HG02970 (cell line): ENCODE data around the gene CHMP4B.
A peak's percentile ranks its signal among the peaks of the same experiment; 100 is the strongest.
"Not testable (repeated sequence)": the region's sequence is repeated elsewhere in the genome, so short reads cannot be mapped to it uniquely, and the experiment has no call there.

Source experiments
- ATAC-seq: cut with Tn5 transposase; IDR thresholded peaks from one replicate; pipeline ENCODE4 v1.9.1; 2021; ENCODE audit warnings: mild to moderate bottlenecking, moderate library complexity, moderate number of reproducible peaks; ENCODE audit not compliant: unreplicated experiment, low FRiP score

CHMP4B gene

DNA sequence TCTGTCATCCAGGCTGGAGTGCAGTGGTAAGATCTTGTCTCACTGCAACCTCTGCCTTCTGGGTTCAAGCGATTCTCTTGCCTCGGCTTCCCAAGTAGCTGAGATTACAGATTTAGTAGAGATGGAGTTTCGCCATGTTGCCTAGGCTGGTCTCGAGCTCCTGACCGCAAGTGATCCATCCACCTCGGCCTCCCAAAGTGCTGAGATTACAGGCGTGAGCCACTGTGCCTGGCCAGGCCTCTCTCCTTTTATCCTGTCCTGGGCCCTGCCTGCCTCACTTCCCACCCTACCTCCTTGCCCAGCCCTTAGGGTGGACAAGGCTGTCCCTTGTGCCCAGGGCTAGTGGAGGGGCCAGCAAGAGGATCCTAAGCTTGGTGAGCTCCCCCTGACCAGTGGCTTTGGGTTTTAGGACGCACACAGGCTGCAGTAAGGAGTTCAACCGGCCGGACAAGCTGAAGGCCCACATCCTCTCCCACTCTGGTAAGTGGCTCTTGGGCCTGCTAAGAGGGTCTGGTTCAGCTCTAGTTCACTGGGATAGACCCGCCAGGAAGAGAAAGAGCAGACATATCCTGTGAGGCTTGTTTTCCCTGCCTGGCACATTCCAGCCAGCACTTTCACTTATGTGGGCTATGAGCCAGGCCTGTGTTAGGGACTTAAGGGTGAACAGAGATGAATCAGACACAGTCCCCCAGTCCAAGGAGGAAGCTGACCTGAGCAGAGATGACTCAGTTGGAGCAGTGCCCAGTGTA is 21.9 kb upstream of the CHMP4B start:
- no peak for ATAC-seq

DNA sequence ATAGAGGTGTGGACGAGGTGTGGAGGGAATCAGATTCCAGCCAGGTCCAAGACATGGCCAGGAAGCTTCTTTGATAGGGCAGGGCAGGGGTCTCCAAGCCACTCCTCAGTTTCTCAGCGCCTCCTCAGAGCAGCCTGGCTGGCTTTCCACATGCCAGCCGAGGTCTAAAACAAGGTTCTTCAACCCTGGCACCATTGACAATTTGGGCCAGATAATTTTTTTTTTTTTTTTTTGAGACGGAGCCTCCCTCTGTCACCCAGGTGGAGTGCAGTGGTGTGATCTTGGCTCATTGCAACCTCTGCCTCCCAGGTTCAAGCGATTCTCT is 21.3 kb upstream of the CHMP4B start:
- no peak for ATAC-seq

DNA sequence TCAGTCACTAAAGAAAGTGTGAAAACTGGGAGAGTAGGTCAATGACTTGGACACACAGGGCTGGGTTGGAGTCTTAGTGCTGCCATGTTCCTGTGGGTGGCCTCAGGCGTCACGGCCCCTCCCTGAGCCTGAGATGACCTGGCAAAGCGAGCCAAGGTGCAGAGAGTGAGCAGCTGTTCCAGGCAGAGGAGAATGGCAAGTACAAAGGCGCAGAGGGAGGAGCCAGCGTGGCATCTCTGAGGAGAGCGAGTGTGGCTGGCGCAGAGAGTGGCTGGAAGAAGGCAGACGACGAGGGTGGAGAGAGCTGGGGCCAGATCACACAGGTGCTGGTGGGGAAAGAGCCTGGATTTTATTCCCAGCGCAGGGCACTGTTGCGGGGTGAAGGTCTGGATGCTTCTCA is 20.6 kb upstream of the CHMP4B start:
- no peak for ATAC-seq

DNA sequence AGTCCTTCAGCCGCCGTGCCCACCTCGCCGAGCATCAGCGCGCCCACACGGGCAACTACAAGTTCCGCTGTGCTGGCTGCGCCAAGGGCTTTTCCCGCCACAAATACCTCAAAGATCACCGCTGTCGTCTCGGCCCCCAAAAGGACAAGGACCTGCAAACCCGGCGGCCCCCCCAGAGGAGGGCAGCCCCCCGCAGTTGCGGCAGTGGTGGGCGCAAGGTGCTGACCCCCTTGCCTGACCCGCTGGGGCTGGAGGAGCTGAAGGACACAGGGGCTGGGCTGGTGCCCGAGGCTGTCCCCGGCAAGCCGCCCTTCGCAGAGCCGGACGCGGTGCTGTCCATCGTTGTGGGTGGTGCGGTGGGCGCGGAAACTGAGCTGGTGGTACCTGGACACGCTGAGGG is 20.1 kb upstream of the CHMP4B start:
- no peak for ATAC-seq

DNA sequence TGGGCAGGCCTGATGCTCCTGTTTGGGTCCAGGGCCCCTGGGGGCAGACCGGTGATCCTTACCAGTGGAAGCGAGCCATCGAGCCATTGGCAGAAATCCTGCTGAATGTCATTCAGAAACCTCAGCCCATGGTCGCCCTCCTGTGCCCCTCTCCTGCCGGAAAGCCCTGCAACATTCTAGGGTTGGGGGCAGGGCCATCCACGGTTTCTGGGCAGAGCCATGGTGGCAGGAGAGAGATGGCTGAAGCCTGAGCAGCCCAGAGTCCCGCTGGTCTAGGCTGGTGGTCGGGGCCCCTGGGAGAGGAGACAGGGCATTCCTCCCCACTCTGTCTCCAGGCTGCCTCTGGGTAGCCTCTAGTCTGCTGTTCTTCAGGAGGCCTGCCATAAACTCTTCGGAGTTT is 19.6 kb upstream of the CHMP4B start:
- no peak for ATAC-seq

DNA sequence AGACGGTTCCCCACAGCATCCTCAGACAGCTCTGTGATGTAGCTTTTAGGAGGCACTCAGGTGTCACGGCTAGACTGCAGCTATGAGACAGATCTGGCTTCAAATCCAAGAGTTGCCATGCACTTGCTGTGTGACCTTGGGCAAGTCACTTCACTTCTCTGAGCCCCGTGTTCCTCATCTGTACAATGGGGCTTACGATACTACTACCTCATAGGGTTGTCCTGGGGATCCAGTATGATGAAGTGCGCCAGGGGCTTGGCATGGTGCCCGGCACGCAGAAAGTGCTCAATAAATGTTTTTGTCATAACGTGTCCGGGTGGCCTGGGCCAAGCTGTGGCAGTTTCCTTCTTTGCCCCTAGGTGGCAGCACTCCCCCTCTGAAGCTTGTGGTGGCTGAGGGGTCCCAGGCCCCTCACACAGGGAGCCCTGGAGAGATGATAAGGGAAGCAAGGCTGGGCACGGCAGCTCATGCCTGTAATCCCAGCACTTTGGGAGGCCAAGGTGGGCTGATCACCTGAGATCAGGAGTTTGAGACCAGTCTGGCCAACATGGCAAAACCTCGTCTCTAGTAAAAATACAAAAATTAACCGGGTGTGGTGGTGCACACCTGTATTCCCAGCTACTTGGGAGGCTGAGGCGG is 19.1 kb upstream of the CHMP4B start:
- no peak for ATAC-seq

DNA sequence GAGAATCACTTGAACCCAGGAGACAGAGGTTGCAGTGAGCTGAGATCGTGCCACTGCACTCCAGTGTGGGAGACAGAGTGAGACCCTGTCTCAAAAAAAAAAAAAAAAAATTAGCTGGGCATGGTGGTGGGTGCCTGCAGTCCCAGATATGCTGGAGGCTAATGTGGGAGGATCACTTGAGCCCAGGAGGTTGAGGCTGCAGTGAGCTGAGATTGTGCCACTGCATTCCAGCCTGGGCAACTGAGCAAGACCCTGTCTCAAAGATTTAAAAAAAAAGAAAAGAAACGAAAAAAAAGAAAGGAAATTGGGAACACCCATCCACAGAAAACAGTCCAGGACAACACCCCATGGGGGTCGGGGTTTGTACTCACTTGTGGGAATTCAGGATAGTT is 18.6 kb upstream of the CHMP4B start:
- ATAC-seq, result not testable (repeated sequence)

- no peak for ATAC-seq
Observed at GRCh38 chr20:33793011-33793931, 17.9 kb upstream of the CHMP4B start.

- ATAC-seq, result no peak
Observed at GRCh38 chr20:33796263-33796906, 14.8 kb upstream of the CHMP4B start.

DNA sequence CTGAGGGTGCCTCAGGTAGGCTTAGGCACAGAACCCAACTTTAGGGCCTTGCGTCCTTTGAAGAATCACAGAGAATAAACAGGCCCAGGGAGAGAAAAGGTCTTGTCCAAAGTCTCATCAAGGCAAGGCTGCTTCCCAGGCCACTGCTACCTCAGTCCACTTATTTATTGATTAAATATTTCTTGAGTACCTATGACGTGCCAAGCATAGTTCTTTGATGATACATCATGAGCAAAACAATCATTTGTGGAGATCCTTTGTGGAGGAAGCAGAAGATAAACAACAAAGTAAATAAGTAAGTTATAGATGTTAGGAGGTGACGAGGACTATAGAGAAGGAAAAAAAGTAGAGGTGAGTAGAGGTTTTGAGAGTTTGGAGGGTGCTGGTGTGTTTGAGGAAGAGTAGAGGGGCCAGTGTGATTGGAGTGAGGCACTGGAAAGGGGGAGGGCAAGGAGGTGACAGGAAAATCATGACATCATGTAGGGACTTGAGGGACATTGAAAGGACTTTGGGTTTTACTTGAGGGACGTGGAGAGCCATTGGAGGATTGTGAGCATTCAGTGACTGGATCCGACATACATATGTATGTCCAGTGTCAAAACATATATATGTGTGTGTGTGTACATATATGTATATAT is 14.1 kb upstream of the CHMP4B start:
- no peak for ATAC-seq

- ATAC-seq, result no peak
Observed at GRCh38 chr20:33798444-33798843, 12.7 kb upstream of the CHMP4B start.

- ATAC-seq, result no peak
Observed at GRCh38 chr20:33803921-33804337, 7.2 kb upstream of the CHMP4B start.

DNA sequence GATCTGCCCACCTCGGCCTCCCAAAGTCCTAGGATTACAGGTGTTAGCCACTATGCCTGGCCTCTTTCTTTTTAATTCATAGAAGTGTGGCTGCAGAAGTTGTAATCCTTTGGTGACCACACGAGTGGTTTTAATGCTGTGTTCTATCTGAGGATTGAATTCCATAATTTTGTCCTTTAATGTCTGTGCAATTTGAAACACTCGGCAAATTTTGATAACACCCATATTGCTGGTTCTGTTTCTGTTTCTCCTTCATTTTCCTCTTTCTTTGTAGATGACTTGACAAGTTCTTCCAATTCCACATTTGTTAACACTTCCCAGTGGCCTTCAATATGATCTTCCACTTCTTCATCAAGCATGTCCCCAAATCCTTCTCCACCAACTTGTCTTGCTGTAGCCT is 2.8 kb upstream of the CHMP4B start:
- no peak for ATAC-seq

DNA sequence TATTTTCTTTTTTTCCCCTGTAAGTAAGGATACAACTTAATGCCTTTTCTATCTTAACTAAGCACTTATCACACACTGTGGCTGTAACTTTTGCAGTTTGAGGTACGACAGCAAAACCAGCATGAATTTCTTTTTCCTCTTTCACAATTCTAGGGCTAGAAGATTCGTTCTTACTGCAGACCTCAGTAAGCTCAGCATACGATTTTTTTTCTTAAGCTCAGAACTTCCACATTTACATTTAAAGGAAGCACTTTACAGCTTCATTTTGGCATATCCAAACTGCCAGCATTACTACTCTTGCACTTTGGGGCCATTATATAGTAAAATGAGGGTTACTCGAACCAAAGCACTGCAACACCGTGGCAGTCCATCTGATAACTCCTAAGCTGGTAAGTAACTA is 889 bp upstream of the CHMP4B start:
- ATAC-seq, result no peak

DNA sequence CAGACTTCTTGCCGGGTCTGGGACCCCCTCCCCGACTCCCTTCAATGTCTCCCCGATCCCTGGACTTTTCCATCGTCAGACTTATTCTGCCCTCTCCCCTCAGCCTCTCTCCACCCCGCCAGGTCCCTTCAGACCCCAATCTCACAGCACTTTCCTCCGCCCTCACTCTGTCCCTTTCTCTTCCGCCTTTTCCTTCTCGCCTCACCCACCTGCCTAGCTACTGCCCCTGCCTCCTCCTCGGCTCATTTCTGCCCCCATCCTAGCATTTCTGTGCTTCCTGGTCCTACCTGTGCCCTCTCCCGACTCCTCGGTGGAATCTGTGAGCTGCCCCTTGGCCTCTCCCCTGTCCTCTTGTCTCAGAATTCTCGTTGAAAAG is 616 bp downstream of the CHMP4B start:
- peak; percentile 4 for ATAC-seq

DNA sequence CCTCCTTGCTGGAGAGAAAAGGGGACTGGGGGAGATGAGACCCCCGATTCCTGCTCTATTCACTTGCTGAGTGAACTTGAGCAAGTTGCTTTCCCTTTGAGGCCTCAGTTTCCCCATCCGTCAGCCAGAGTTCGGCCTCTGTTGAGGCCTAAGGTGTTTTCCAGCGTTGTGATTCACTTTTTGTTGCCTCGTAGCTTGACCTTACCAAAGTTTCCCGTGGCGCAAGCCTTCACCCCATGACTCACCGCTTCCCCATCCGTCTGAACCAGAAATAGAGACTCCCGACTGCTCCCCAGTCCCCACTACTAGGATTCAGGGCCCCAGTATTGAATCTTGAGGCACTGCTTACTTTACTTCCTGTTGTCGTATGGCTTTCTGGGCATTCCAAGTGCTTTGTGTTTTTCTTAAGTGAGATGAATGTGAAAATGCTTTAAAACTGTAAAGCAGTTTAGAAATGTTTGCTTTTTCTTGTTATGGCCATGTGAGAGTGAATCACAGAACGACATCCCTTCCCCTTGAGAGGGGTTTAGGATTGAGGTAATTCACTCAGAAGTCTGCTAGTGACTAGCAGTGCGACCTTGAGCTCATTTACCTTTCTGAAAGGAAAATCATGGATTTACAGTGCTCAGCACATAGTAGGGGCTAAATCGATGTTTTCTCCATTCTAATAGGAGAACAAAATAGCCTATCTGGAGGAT is 1.2 kb downstream of the CHMP4B start:
- ATAC-seq, result no peak

- ATAC-seq, result no peak
Observed at GRCh38 chr20:33812908-33813462, 1.8 kb downstream of the CHMP4B start.

GRCh38 chr20:33814238-33814712 is 3.1 kb downstream of the CHMP4B start:
- ATAC-seq, result no peak

GRCh38 chr20:33815671-33816070 is 4.5 kb downstream of the CHMP4B start:
- no peak for ATAC-seq
